OCI-LY7 (cell line): ENCODE measurements around the gene NEDD9.

Experiments used
- EZH2phosphoT487 ChIP-seq: fragments of 200-600 bp; sonication (generic); IDR thresholded peaks from 2 replicates; pipeline ENCODE4 v1.6.1; 2018; ENCODE audit warnings: low read depth, borderline replicate concordance, mild to moderate bottlenecking, mixed run types, antibody characterized with exemption, low read length, moderate library complexity, mixed read lengths
- TF ChIP-seq, protein P1 (sequence below): fragments of 200-600 bp; sonication (generic); conservative IDR thresholded peaks from 2 replicates; pipeline ENCODE4 v1.5.1; 2014; ENCODE audit warnings: mild to moderate bottlenecking, antibody characterized with exemption, low read length, moderate library complexity, mixed read lengths

DNA sequence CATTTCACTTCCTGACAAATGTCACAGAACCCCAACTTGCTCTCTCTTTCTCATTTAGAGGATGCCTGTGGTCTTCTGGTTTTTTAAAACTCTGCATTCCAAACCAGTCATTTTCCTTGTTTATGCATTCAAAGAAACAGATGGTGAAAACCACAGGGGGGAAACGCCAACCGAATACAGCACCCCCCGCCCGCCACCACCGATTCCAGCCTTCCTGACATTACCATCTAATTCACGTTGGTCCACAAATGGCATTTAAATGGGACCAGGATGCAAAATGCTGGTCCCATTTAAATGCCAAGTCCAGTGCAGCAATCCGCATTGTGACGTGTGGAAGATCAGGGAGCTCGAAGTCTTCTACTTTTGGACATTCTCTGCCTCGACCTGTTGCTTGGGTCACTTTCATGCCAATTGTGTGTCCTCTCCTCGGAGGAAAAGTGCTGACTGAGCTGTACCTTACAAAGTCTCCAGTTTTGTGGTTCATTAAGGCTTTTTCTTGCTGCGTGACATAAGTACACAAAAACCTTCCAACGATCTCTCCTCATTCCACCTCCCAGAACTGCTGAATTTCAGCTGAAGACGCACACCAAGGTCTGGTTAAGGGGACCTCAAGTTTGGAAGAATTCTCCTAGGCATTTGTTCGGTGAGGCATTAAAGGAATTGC lies 35.8 kb downstream of the NEDD9 start:
- TF ChIP-seq, protein P1, sequence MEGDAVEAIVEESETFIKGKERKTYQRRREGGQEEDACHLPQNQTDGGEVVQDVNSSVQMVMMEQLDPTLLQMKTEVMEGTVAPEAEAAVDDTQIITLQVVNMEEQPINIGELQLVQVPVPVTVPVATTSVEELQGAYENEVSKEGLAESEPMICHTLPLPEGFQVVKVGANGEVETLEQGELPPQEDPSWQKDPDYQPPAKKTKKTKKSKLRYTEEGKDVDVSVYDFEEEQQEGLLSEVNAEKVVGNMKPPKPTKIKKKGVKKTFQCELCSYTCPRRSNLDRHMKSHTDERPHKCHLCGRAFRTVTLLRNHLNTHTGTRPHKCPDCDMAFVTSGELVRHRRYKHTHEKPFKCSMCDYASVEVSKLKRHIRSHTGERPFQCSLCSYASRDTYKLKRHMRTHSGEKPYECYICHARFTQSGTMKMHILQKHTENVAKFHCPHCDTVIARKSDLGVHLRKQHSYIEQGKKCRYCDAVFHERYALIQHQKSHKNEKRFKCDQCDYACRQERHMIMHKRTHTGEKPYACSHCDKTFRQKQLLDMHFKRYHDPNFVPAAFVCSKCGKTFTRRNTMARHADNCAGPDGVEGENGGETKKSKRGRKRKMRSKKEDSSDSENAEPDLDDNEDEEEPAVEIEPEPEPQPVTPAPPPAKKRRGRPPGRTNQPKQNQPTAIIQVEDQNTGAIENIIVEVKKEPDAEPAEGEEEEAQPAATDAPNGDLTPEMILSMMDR, result no peak
- no peak for TF ChIP-seq EZH2phosphoT487
